Hepatocyte (in vitro differentiated cells): Measurements from ENCODE around the gene ADPGK.

Experiments
- CTCF ChIP-seq: fragments of 200-600 bp; sonication (generic); IDR thresholded peaks from 2 replicates; pipeline ENCODE4 v1.5.1; 2016; ENCODE audit warnings: antibody characterized with exemption, mild to moderate bottlenecking; ENCODE audit not compliant: poor library complexity
- EZH2 ChIP-seq: fragments of 200-600 bp; sonication (generic); IDR thresholded peaks from 2 replicates; pipeline ENCODE4 v1.6.1; 2016; ENCODE audit warnings: antibody characterized with exemption, mild to moderate bottlenecking, borderline replicate concordance

- TF ChIP-seq CTCF (peak; percentile 74), EZH2 (no peak)
Measured at GRCh38 chr15:72722071-72722696, 61.4 kb downstream of the ADPGK start.
